SU-DHL-6 (cell line): ENCODE measurements around the gene GLRA1.

Experiments
- H2AFZ ChIP-seq: fragments of 200-600 bp; sonication (generic); 2 replicates; pipeline ENCODE4 v1.6.1; 2014; ENCODE audit warnings: low read depth, mild to moderate bottlenecking, moderate library complexity, mixed read lengths, antibody characterized with exemption, low read length; ENCODE audit not compliant: severe bottlenecking
- H3F3A ChIP-seq: fragments of 200-600 bp; shearing (Covaris generic); 2 replicates; pipeline ENCODE4 v1.6.0; 2016; ENCODE audit warnings: antibody characterized with exemption, mild to moderate bottlenecking; ENCODE audit not compliant: insufficient read depth
- H3K27ac ChIP-seq: fragments of 200-600 bp; sonication (generic); 2 replicates; pipeline ENCODE4 v1.5.1; 2016; ENCODE audit warnings: low read depth, mild to moderate bottlenecking, low read length, moderate library complexity, mixed read lengths
- H3K27me3 ChIP-seq: fragments of 200-600 bp; sonication (generic), shearing (Covaris generic); 2 replicates; pipeline ENCODE4 v1.6.0; 2014; ENCODE audit warnings: mild to moderate bottlenecking, low read length
- H3K36me3 ChIP-seq: fragments of 200-600 bp; sonication (generic); 2 replicates; pipeline ENCODE4 v1.6.1; 2014; ENCODE audit warnings: mild to moderate bottlenecking, low read length, mixed read lengths
- H3K4me2 ChIP-seq: fragments of 300-600, 200-600 bp; shearing (Covaris generic), sonication (generic); 2 replicates; pipeline ENCODE4 v1.6.0; 2014; ENCODE audit warnings: low read length, low read depth, mild to moderate bottlenecking; ENCODE audit not compliant: poor library complexity, severe bottlenecking
- H3K4me3 ChIP-seq: fragments of 200-600 bp; sonication (generic); 2 replicates; pipeline ENCODE4 v1.5.1; 2014; ENCODE audit warnings: antibody characterized with exemption, low read length, mild to moderate bottlenecking, mixed read lengths; ENCODE audit not compliant: insufficient read depth, poor library complexity, severe bottlenecking
- H3K79me2 ChIP-seq: fragments of 200-600 bp; sonication (generic); 2 replicates; pipeline ENCODE4 v1.6.1; 2014; ENCODE audit warnings: mild to moderate bottlenecking, low read length, moderate library complexity; ENCODE audit not compliant: insufficient read depth
- H3K9ac ChIP-seq: fragments of 200-600 bp; sonication (generic); 2 replicates; pipeline ENCODE4 v1.7.0; 2014; ENCODE audit warnings: mild to moderate bottlenecking, low read length
- H3K9me2 ChIP-seq: fragments of 200-600 bp; sonication (generic); replicated peaks from 2 replicates; pipeline ENCODE4 v1.6.1; 2014; ENCODE audit warnings: low read length; ENCODE audit not compliant: insufficient read depth
- H3K9me3 ChIP-seq: fragments of 200-600 bp; sonication (generic); 2 replicates; pipeline ENCODE4 v1.6.1; 2014; ENCODE audit warnings: low read length, mixed read lengths; ENCODE audit not compliant: insufficient read depth
- H4K20me1 ChIP-seq: fragments of 200-600 bp; sonication (generic); 2 replicates; pipeline ENCODE4 v1.6.1; 2014; ENCODE audit warnings: low read depth, mild to moderate bottlenecking, antibody characterized with exemption, low read length, moderate library complexity, mixed read lengths
- EZH2phosphoT487 ChIP-seq: fragments of 200-600 bp; sonication (generic), shearing (Covaris generic); conservative IDR thresholded peaks from 2 replicates; pipeline ENCODE4 v1.6.1; 2018; ENCODE audit warnings: mild to moderate bottlenecking, antibody characterized with exemption, low read length, moderate library complexity, mixed read lengths
- TF ChIP-seq, protein P1 (sequence below): fragments of 200-600 bp; sonication (generic); IDR thresholded peaks from one replicate; pipeline ENCODE4 v1.5.1; 2017; ENCODE audit warnings: antibody characterized with exemption, mild to moderate bottlenecking, low read length, moderate library complexity; ENCODE audit not compliant: insufficient read depth, poor library complexity, severe bottlenecking

GLRA1 gene

DNA sequence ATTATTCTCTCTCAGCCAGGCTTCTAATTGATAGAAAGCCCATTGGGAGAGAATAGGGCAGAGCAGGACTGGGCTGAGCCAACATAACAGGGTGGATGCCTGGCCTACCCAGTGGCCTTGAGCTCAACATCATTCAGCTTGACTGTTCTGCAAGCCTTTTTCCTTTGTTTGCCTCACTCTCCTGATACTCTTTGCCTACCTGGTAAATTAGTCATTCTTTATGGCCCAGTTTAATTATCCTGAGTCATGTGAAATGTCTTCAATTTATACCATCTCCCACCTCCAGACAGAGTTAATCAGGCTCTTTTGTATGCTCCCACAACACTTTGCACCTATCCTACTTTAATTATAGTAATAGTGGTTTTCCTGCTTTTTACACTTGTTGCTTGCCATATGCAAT is 13.6 kb downstream of the GLRA1 start:
- H3K4me3 ChIP-seq = no peak overlapping the region
- no peak overlapping the region for H3K4me2 ChIP-seq
- no peak overlapping the region for H3K27ac ChIP-seq
- H3K9me2 ChIP-seq = no peaks in the 10 kb centered on the region
- no peaks in the 10 kb centered on the region for H4K20me1 ChIP-seq
- no peak overlapping the region for H3K9ac ChIP-seq
- no peaks in the 10 kb centered on the region for H3K27me3 ChIP-seq
- H3K79me2 ChIP-seq = no peaks in the 10 kb centered on the region
- no peaks in the 10 kb centered on the region for H3K36me3 ChIP-seq
- no peaks in the 10 kb centered on the region for H3K9me3 ChIP-seq
- H2AFZ ChIP-seq = no peak overlapping the region
- H3F3A ChIP-seq = no peaks in the 10 kb centered on the region
- no peak for TF ChIP-seq EZH2phosphoT487
- TF ChIP-seq, protein P1, sequence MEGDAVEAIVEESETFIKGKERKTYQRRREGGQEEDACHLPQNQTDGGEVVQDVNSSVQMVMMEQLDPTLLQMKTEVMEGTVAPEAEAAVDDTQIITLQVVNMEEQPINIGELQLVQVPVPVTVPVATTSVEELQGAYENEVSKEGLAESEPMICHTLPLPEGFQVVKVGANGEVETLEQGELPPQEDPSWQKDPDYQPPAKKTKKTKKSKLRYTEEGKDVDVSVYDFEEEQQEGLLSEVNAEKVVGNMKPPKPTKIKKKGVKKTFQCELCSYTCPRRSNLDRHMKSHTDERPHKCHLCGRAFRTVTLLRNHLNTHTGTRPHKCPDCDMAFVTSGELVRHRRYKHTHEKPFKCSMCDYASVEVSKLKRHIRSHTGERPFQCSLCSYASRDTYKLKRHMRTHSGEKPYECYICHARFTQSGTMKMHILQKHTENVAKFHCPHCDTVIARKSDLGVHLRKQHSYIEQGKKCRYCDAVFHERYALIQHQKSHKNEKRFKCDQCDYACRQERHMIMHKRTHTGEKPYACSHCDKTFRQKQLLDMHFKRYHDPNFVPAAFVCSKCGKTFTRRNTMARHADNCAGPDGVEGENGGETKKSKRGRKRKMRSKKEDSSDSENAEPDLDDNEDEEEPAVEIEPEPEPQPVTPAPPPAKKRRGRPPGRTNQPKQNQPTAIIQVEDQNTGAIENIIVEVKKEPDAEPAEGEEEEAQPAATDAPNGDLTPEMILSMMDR = no peak

DNA sequence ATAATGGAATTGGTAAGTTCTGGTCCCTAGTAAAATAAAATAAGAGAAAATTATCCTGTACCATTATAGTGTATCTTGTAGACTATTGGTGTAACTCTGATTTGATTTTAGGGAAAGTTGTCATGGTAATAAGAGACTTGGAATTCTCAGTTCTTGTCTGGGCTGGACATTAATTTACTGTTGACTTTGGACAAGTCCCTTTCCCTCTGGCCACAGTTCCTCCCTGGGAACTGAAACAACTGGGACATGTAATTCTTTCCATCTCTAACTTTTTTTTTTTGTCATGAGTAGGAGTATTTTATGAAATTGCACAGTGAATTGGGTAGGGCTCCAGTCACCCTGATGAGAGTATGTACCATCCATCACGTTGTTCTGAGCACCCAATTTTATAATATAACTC is 15.0 kb downstream of the GLRA1 start:
- no peak overlapping the region for H3K4me3 ChIP-seq
- no peaks in the 10 kb centered on the region for H3F3A ChIP-seq
- TF ChIP-seq EZH2phosphoT487 = no peak
- TF ChIP-seq, protein P1 = no peak
- no peaks in the 10 kb centered on the region for H3K27me3 ChIP-seq
- no peaks in the 10 kb centered on the region for H3K9me3 ChIP-seq
- H3K36me3 ChIP-seq = no peaks in the 10 kb centered on the region
- no peaks in the 10 kb centered on the region for H4K20me1 ChIP-seq
- H2AFZ ChIP-seq = no peak overlapping the region
- H3K9me2 ChIP-seq = no peaks in the 10 kb centered on the region
- H3K79me2 ChIP-seq = no peaks in the 10 kb centered on the region
- no peak overlapping the region for H3K4me2 ChIP-seq
- no peak overlapping the region for H3K27ac ChIP-seq
- H3K9ac ChIP-seq = no peak overlapping the region

DNA sequence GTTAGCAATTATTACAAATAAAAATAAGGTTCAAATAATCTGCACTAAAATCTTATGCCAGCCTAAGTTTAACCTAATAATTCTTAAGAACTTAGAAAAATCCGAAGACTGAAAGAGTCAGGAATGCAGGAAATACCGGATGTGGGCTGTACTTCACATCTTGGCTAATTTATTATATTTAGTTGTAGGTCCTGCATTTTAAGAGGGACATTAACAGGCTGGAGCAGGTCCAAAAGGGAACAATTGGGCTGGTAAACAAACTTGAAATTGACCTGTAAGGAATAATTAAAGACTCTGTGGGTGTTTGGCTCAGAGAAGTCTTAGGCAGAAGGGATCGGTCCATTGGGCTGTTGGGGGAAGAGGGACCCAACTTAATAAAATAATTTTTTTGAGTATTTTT is 18.4 kb downstream of the GLRA1 start:
- Histone ChIP-seq H3K36me3 (no peaks in the 10 kb centered on the region), H3K9me2 (no peaks in the 10 kb centered on the region), H3K9ac (no peak overlapping the region), H4K20me1 (no peaks in the 10 kb centered on the region), H3K9me3 (no peaks in the 10 kb centered on the region), H3F3A (no peaks in the 10 kb centered on the region), H3K27ac (no peak overlapping the region), H3K4me2 (no peak overlapping the region), H3K4me3 (no peak overlapping the region), H2AFZ (no peak overlapping the region), H3K27me3 (no peaks in the 10 kb centered on the region), H3K79me2 (no peaks in the 10 kb centered on the region)
- no peak for TF ChIP-seq EZH2phosphoT487
- TF ChIP-seq, protein P1 = no peak
